ENCODE results near the gene SLC26A6. TPM values are rescaled to one million over a fixed set of nuclear protein-coding genes. Genes with fewer than 3 reads are reported as not detected.

Gene SLC26A6
- total RNA-seq, 1 experiment from 2014 or later, result 36.3 TPM

GRCh38 chr3:48651771-48652170 lies 16.5 kb upstream of the SLC26A6 start:
- Histone ChIP-seq H3K4me1 (ENCODE audit: control insufficient read depth, insufficient read depth, low read length) (no peaks in the 10 kb centered on the region), H3K27ac (ENCODE audit: low read length) (no peak overlapping the region), H3K36me3 (ENCODE audit: control insufficient read depth, insufficient read depth, low read length) (no peaks in the 10 kb centered on the region), H3K9me3 (ENCODE audit: control insufficient read depth, insufficient read depth, low read depth, low read length) (no peaks in the 10 kb centered on the region), H3K27me3 (ENCODE audit: control insufficient read depth, insufficient read depth, low read length) (no peaks in the 10 kb centered on the region), H3K4me3 (ENCODE audit: low read depth in 2 of 2, low read length in 2 of 2) (no peak overlapping the region)
- TF ChIP-seq CTCF (IDR thresholded peaks at IDR 0.05) (no peak), REST (IDR thresholded peaks at IDR 0.05; ENCODE audit: insufficient read depth in 1 of 2, low read depth in 2 of 2, low read length in 1 of 2) (no peak), TCF7L2 (IDR thresholded peaks at IDR 0.05; ENCODE audit: low read depth, low read length) (no peak), SIN3A (IDR thresholded peaks at IDR 0.05; ENCODE audit: borderline replicate concordance, insufficient read depth, low read depth, low read length) (no peak), POLR2AphosphoS5 (IDR thresholded peaks at IDR 0.05; ENCODE audit: low read depth, low read length) (no peak)
- intact Hi-C loops (cut with micrococcal nuclease; ENCODE audit: unreplicated experiment) (no loop called here), in situ Hi-C loops (cut with HindIII; ENCODE audit: low pct_unique_long_range_greater_than_20kb, low sequenced_read_pairs) (no loop called here)
- ChIA-PET CTCF (no interaction called here), POLR2A (no interaction called here)
- no peak for DNase-seq (ENCODE audit: low read depth, low spot score)
- no peak for ATAC-seq
- no TSS peak for BruUV-seq (replicated peaks)

GRCh38 chr3:48650723-48651122 lies 15.5 kb upstream of the SLC26A6 start:
- Histone ChIP-seq H3K4me3 (ENCODE audit: low read depth in 2 of 2, low read length in 2 of 2) (no peak overlapping the region), H3K4me1 (ENCODE audit: control insufficient read depth, insufficient read depth, low read length) (no peaks in the 10 kb centered on the region), H3K9me3 (ENCODE audit: control insufficient read depth, insufficient read depth, low read depth, low read length) (no peaks in the 10 kb centered on the region), H3K36me3 (ENCODE audit: control insufficient read depth, insufficient read depth, low read length) (no peaks in the 10 kb centered on the region), H3K27me3 (ENCODE audit: control insufficient read depth, insufficient read depth, low read length) (no peaks in the 10 kb centered on the region), H3K27ac (ENCODE audit: low read length) (no peak overlapping the region)
- in situ Hi-C loops (cut with HindIII; ENCODE audit: low pct_unique_long_range_greater_than_20kb, low sequenced_read_pairs), result no loop called here
- ATAC-seq, result no peak
- CTCF ChIA-PET, result no interaction called here
- BruUV-seq (replicated peaks), result no TSS peak
- POLR2A ChIA-PET, result no interaction called here
- DNase-seq (ENCODE audit: low read depth, low spot score), result no peak
- intact Hi-C loops (cut with micrococcal nuclease; ENCODE audit: unreplicated experiment), result no loop called here
- TF ChIP-seq TCF7L2 (IDR thresholded peaks at IDR 0.05; ENCODE audit: low read depth, low read length) (no peak), SIN3A (IDR thresholded peaks at IDR 0.05; ENCODE audit: borderline replicate concordance, insufficient read depth, low read depth, low read length) (no peak), POLR2AphosphoS5 (IDR thresholded peaks at IDR 0.05; ENCODE audit: low read depth, low read length) (no peak), REST (IDR thresholded peaks at IDR 0.05; ENCODE audit: insufficient read depth in 1 of 2, low read depth in 2 of 2, low read length in 1 of 2) (no peak), CTCF (IDR thresholded peaks at IDR 0.05) (no peak)
